ENCODE results near the gene FOXD4L5. TPM values are rescaled to one million over a fixed set of nuclear protein-coding genes. Genes with fewer than 3 reads are reported as not detected.
"Not testable (repeated sequence)": the region's sequence is repeated elsewhere in the genome, so short reads cannot be mapped to it uniquely, and the experiment has no call there.

Gene FOXD4L5
- not detected for total RNA-seq

GRCh38 chr9:65285109-65285508 lies at the start of gene FOXD4L5:
FOXD4L5 (minus strand) TSS chr9:65285209; CDS start chr9:65284377, 832 bp downstream.
- not testable (repeated sequence) for TF ChIP-seq CTCF (IDR thresholded peaks at IDR 0.05; ENCODE audit: low read depth)

Small RNA genes within 50 kb of the gene (small RNA-seq; reads per million reads assigned to genes)
- gene IGKV1OR9-1: not detected
